Heart left ventricle (tissue), 16 donors: Measurements from ENCODE around the gene PTBP2. TPM values are rescaled to one million over a fixed set of nuclear protein-coding genes. Genes with fewer than 3 reads are reported as not detected.

Experiments used
- ATAC-seq, 4 donors: fragments of 200-7000 bp; cut with Tn5 transposase; one replicate each; pipeline ENCODE4 v1.9.1; 2020 to 2022; ENCODE audit warnings: moderate library complexity in 4 of 4, mild to moderate bottlenecking in 3 of 4, moderate number of reproducible peaks in 1 of 4
- DNase-seq, 5 donors: peaks; one replicate each; pipeline ENCODE4 v3.0.0-alpha.2; 2020
- H3K27ac ChIP-seq, 12 donors: fragments of 200-600 bp; sonication (generic) in 4 of 12; one replicate each; pipeline versions ENCODE4 v1.5.0 to v1.8.0; 2016 to 2022; ENCODE audit warnings: mild to moderate bottlenecking in 2 of 12
- H3K27me3 ChIP-seq, 9 donors: fragments of 200-600 bp; sonication (generic) in 2 of 9; one replicate each; pipeline versions ENCODE4 v1.5.1 to v1.8.0; 2016 to 2022; ENCODE audit warnings: mild to moderate bottlenecking in 3 of 9
- H3K36me3 ChIP-seq, 9 donors: fragments of 200-600 bp; sonication (generic) in 2 of 9; one replicate each; pipeline versions ENCODE4 v1.5.0 to v1.8.0; 2018 to 2022; ENCODE audit warnings: mild to moderate bottlenecking in 2 of 9
- H3K4me1 ChIP-seq, 12 donors: fragments of 200-600 bp; sonication (generic) in 4 of 12; one replicate each; pipeline versions ENCODE4 v1.5.0 to v1.8.0; 2016 to 2022; ENCODE audit warnings: mild to moderate bottlenecking in 3 of 12
- H3K4me3 ChIP-seq, 12 donors: fragments of 200-600 bp; sonication (generic) in 4 of 12; one replicate each; pipeline versions ENCODE4 v1.5.0 to v1.8.0; 2017 to 2022; ENCODE audit warnings: mild to moderate bottlenecking in 9 of 12, moderate library complexity in 4 of 12
- H3K9me3 ChIP-seq, 12 donors: fragments of 200-600 bp; sonication (generic) in 4 of 12; one replicate each; pipeline versions ENCODE4 v1.5.0 to v1.8.0; 2016 to 2022; ENCODE audit warnings: mild to moderate bottlenecking in 1 of 12
- CTCF ChIP-seq, 12 donors: fragments of 200-600 bp; sonication (generic) in 4 of 12; IDR thresholded peaks; one replicate each; pipeline versions ENCODE4 v1.5.0 to v1.8.0; 2018 to 2022; ENCODE audit warnings: antibody characterized with exemption in 12 of 12, mild to moderate bottlenecking in 5 of 12
- POLR2A ChIP-seq, 2 donors: fragments of 450-650 bp; IDR thresholded peaks; one replicate each; pipeline ENCODE4 v1.6.1; 2017; ENCODE audit warnings: antibody characterized with exemption in 2 of 2, mild to moderate bottlenecking in 2 of 2, moderate library complexity in 2 of 2
- WGBS, 4 donors: extraction: QIAGEN DNeasy Blood & Tissue Kit in 2 of 4; methylation state at CpG; one replicate each; pipeline versions ENCODE4 v1.1.5 to v1.1.7; 2013 to 2018; 5-methylcytosine and 5-hydroxymethylcytosine counted together
- intact Hi-C, 10 donors: fragments of 100-400 bp; cut with DNase I; formaldehyde crosslinking; loops; one replicate each; pipeline versions ENCODE4 v1.11.1 to v1.14.2; 2022
- polyA plus RNA-seq, 2 donors: library from polyadenylated mRNA; stranded (reverse); fragments of 200-250 nt; gene quantifications; one replicate each; pipeline ENCODE4 v1.2.3, GENCODE V29; 2013
- total RNA-seq, 9 donors: library from RNA; depleted of rRNA in 2 of 9; stranded (reverse); fragments of >200 nt in 2 of 9; fragmentation: NEBNext Ultra II Directional in 3 of 9; extraction: Animal tissue kit (Norgen Biotek cat#: 25700) in 3 of 9; gene quantifications; one replicate each; pipeline versions ENCODE4 v1.1.0 to v1.2.4, GENCODE V29; 2016 to 2023
- donor health status: ischemic (EF 13 %, LVEDD 7.1; RV severe dilation, severe dysfunction).
- donor health status: healthy with polysubstance abuse.
- donor health status: DM: no; HTN: yes; CAD: no.
- donor health status: DM: no; HTN: no; CAD: no.
- donor health status: ischemic (EF 25% LVEDD 6.9; RV normal size, moderate dysfunction).
- donor health status: ischemic (EF 25% LVEDD 5.7; RV mildly dilated, moderate dysfunction).
- donor health status: healthy.
- donor health status: DM: yes; HTN: yes; CAD: no.
- donor health status: ischemic (EF 35%, LVEDD 5.7; RV mildly dilated, moderate dysfunction).
- donor health status: nonischemic (EF 11% LVEDD 7.7; RV severe dilation, severe dysfunction).
- donor health status: DM: yes; HTN: yes; CAD: no.
- donor health status: PGD.
- donor health status: ischemic (EF 29% LVEDD 5.4; RV normal size, mild dysfunction).
- donor health status: nonischemic (EF 23%, LVEDD 6.1; RV moderate dilation, normal function).

The PTBP2 gene
- total and polyA plus RNA-seq, 11 donors = 6.9 to 17.6 (median 12.2) TPM

DNA sequence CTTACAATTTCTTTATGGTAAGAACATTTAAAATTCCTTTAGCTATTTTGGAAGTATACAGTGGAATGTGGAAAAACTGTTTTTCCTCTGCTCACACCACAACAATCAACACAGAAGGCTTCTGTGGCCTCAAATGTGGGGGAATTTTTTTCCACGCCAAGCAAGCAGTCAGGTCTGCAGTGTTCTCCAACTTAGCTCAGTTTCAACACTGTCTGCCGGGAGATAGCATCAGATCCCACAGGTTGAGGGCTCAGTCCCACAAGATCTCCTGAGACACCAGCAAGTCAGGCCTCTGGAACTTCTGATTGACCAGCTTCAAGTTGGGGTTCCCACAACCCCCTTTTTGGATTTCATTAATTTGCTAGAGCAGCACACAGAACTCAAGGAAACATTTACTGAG is 50.3 kb downstream of the PTBP2 start:
- intact Hi-C loops = no loop called here
- Histone ChIP-seq H3K27me3 (no peaks in the 10 kb centered on the region), H3K27ac (no peak overlapping the region), H3K4me1 (peaks cover 0 to 1% (median 0%) of the 10 kb centered on the region in 12 donors), H3K36me3 (peaks cover 0 to 50% (median 44%) of the 10 kb centered on the region in 9 donors), H3K4me3 (no peak overlapping the region), H3K9me3 (no peaks in the 10 kb centered on the region)
- TF ChIP-seq POLR2A (IDR thresholded peaks at IDR 0.05) = no peak
- TF ChIP-seq CTCF (IDR thresholded peaks at IDR 0.05) = no peak
- ATAC-seq (no peak), DNase-seq (no peak)
- 88 to 90% (median 89%) methylated on average over 2 of the region's 2 CpGs for WGBS, 4 donors

DNA sequence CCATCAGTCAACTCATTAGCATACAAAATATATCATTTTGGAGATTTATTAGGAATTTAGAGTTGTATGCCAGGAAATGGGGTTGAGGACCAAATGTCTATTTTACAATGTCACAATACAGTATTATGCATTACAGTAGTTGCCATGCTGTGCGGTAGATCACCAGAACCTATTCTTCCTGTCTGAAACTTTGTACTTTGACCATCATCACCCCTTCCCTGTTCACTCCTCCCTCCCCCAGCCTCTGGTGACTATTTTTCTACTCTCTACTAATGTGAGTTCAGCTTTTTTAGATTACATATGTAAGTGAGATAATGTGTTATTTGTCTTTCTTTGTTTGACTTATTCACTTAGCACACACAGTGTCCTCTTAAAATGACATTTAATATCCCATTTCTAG is 50.8 kb downstream of the PTBP2 start:
- intact Hi-C loops = no loop called here
- Histone ChIP-seq H3K36me3 (peaks cover 0 to 55% (median 48%) of the 10 kb centered on the region in 9 donors), H3K27ac (no peak overlapping the region), H3K9me3 (no peaks in the 10 kb centered on the region), H3K4me3 (no peak overlapping the region), H3K27me3 (no peaks in the 10 kb centered on the region), H3K4me1 (no peaks in the 10 kb centered on the region)
- no peak for ATAC-seq
- 94 to 100% (median 96%) methylated on average over 1 of the region's 1 CpG for whole genome bisulfite sequencing, 4 donors
- DNase-seq = no peak
- TF ChIP-seq POLR2A (IDR thresholded peaks at IDR 0.05) (no peak), CTCF (IDR thresholded peaks at IDR 0.05) (no peak)

GRCh38 chr1:96772972-96773371 is 51.4 kb downstream of the PTBP2 start:
- peaks cover 0 to 62% (median 54%) of the 10 kb centered on the region in 9 donors for H3K36me3 ChIP-seq
- H3K9me3 ChIP-seq = no peaks in the 10 kb centered on the region
- 96 to 98% (median 97%) methylated on average over 4 of the region's 4 CpGs for WGBS, 4 donors

GRCh38 chr1:96782206-96782605 is 60.6 kb downstream of the PTBP2 start:
- peaks cover 0 to 99% (median 76%) of the 10 kb centered on the region in 9 donors for H3K36me3 ChIP-seq
- intact Hi-C loops = no loop called here
- H3K4me1 ChIP-seq = no peaks in the 10 kb centered on the region
- no peaks in the 10 kb centered on the region for H3K27me3 ChIP-seq
- ATAC-seq (no peak), DNase-seq (no peak)
- no peak overlapping the region for H3K4me3 ChIP-seq
- TF ChIP-seq CTCF (IDR thresholded peaks at IDR 0.05) = no peak
- no peak for TF ChIP-seq POLR2A (IDR thresholded peaks at IDR 0.05)
- no peak overlapping the region for H3K27ac ChIP-seq
- H3K9me3 ChIP-seq = no peaks in the 10 kb centered on the region

More at GRCh38 chr1:96772972-96773371, 51.4 kb downstream of the PTBP2 start:
- ATAC-seq (no peak), DNase-seq (no peak)
- Histone ChIP-seq H3K4me1 (no peaks in the 10 kb centered on the region), H3K27me3 (no peaks in the 10 kb centered on the region), H3K4me3 (no peak overlapping the region), H3K27ac (no peak overlapping the region)
- TF ChIP-seq CTCF (IDR thresholded peaks at IDR 0.05) = no peak
- TF ChIP-seq POLR2A (IDR thresholded peaks at IDR 0.05) = no peak
- intact Hi-C loops = no loop called here
